PC-3 (cell line): Measurements from ENCODE around the gene ELMOD3.

Experiments used
- EZH2phosphoT487 ChIP-seq: fragments of 300-600 bp; sonication (generic); IDR thresholded peaks from 2 replicates; pipeline ENCODE4 v1.6.1; 2018; ENCODE audit warnings: mild to moderate bottlenecking, antibody characterized with exemption, low read length, borderline replicate concordance
- TF ChIP-seq, protein P1 (sequence below): fragments of 300-600 bp; sonication (generic); conservative IDR thresholded peaks from 2 replicates; pipeline ENCODE4 v1.5.1; 2017; ENCODE audit warnings: antibody characterized with exemption, low read depth, mild to moderate bottlenecking, low read length

DNA sequence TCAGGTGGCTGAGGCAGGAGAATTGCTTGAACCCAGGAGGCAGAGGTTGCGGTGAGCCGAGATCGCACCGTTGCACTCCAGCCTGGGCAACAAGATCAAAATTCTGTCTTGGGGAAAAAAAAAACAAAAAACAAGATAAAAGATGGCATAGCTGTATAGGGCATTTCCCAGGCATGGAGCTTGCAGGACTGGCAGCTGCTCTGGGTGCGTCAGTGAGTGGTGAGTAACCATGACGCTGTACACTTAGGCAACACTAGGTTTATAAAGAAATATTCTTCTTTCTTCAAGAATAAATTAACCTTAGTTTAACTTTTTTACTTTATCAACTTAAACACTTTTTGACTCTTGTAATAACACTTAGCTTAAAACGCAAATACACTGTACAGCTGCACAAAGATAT, 42.2 kb upstream of the ELMOD3 start:
- TF ChIP-seq, protein P1, sequence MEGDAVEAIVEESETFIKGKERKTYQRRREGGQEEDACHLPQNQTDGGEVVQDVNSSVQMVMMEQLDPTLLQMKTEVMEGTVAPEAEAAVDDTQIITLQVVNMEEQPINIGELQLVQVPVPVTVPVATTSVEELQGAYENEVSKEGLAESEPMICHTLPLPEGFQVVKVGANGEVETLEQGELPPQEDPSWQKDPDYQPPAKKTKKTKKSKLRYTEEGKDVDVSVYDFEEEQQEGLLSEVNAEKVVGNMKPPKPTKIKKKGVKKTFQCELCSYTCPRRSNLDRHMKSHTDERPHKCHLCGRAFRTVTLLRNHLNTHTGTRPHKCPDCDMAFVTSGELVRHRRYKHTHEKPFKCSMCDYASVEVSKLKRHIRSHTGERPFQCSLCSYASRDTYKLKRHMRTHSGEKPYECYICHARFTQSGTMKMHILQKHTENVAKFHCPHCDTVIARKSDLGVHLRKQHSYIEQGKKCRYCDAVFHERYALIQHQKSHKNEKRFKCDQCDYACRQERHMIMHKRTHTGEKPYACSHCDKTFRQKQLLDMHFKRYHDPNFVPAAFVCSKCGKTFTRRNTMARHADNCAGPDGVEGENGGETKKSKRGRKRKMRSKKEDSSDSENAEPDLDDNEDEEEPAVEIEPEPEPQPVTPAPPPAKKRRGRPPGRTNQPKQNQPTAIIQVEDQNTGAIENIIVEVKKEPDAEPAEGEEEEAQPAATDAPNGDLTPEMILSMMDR = no peak
- TF ChIP-seq EZH2phosphoT487 = no peak
